Parathyroid adenoma (tissue), 2 donors: ENCODE results near the gene TMC6.

Experiments
- H2AFZ ChIP-seq: fragments of 300-600 bp; sonication (generic); one replicate; pipeline ENCODE4 v1.7.0; 2017; ENCODE audit warnings: antibody characterized with exemption, mild to moderate bottlenecking
- H3K27ac ChIP-seq: fragments of 300-600 bp; sonication (generic); one replicate; pipeline ENCODE4 v1.7.0; 2017
- H3K27me3 ChIP-seq: fragments of 300-600 bp; sonication (generic); one replicate; pipeline ENCODE4 v1.7.0; 2017; ENCODE audit warnings: low read length; ENCODE audit not compliant: control insufficient read depth, insufficient read depth
- H3K36me3 ChIP-seq: fragments of 300-600 bp; sonication (generic); one replicate; pipeline ENCODE4 v1.7.0; 2017; ENCODE audit warnings: low read length; ENCODE audit not compliant: control insufficient read depth, insufficient read depth
- H3K4me1 ChIP-seq: fragments of 300-600 bp; sonication (generic); one replicate; pipeline ENCODE4 v1.7.0; 2017; ENCODE audit warnings: control low read depth
- H3K4me2 ChIP-seq: fragments of 300-600 bp; sonication (generic); one replicate; pipeline ENCODE4 v1.7.0; 2017; ENCODE audit warnings: low read length
- H3K4me3 ChIP-seq: fragments of 300-600 bp; sonication (generic); one replicate; pipeline ENCODE4 v1.7.0; 2017; ENCODE audit warnings: low read depth, low read length
- H3K79me2 ChIP-seq: fragments of 300-600 bp; sonication (generic); one replicate; pipeline ENCODE4 v1.7.0; 2017; ENCODE audit warnings: control low read depth
- H3K9ac ChIP-seq: fragments of 300-600 bp; sonication (generic); one replicate; pipeline ENCODE4 v1.7.0; 2017; ENCODE audit warnings: mild to moderate bottlenecking
- H3K9me3 ChIP-seq: fragments of 300-600 bp; sonication (generic); one replicate; pipeline ENCODE4 v1.7.0; 2017; ENCODE audit warnings: low read length; ENCODE audit not compliant: control insufficient read depth
- TF ChIP-seq, protein P1 (sequence below): fragments of 300-600 bp; sonication (generic); IDR thresholded peaks from one replicate; pipeline ENCODE4 v1.7.0; 2017; ENCODE audit warnings: antibody characterized with exemption, mild to moderate bottlenecking
- donor health status: primary hyperparathyroidism.

Gene TMC6

DNA sequence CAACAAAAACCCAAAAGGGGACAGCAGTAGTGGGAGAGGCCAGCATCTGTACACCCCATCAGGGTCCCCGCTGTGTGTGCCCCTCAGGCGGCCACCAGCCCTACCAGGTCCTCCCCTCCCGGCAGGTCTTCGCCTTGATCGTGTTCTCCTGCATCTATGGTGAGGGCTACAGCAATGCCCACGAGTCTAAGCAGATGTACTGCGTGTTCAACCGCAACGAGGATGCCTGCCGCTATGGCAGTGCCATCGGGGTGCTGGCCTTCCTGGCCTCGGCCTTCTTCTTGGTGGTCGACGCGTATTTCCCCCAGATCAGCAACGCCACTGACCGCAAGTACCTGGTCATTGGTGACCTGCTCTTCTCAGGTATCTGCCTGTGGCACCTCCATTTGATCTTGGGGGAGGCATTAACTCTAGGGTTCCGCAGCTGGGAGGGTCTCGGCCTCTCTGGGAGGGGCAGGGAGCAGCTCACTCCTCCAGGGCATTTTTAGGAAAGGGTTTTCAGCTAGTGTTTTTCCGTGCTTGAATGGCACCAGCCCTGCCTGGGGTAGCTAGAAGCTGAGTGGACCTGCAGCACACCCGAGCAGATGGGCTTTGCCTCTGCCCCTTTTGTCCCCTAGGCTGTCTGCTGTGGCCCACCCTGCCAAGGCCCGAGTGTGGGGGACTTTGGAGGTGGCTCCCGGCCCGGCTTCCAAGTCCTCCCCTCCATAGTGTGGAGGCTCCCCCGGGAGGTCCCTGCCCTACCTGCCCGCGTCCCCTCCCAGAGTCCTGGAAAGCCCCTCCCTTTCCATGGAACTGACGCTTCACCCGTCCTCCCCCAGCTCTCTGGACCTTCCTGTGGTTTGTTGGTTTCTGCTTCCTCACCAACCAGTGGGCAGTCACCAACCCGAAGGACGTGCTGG lies 42.4 kb upstream of the TMC6 start:
- no peaks in the 10 kb centered on the region for H3K79me2 ChIP-seq
- no peaks in the 10 kb centered on the region for H3K9me3 ChIP-seq
- H2AFZ ChIP-seq: no peak overlapping the region
- H3K9ac ChIP-seq: no peak overlapping the region
- H3K4me3 ChIP-seq: no peak overlapping the region
- H3K4me1 ChIP-seq: peaks cover 7% of the 10 kb centered on the region
- no peak overlapping the region for H3K4me2 ChIP-seq
- H3K36me3 ChIP-seq: no peaks in the 10 kb centered on the region
- H3K27me3 ChIP-seq: no peaks in the 10 kb centered on the region
- TF ChIP-seq, protein P1, sequence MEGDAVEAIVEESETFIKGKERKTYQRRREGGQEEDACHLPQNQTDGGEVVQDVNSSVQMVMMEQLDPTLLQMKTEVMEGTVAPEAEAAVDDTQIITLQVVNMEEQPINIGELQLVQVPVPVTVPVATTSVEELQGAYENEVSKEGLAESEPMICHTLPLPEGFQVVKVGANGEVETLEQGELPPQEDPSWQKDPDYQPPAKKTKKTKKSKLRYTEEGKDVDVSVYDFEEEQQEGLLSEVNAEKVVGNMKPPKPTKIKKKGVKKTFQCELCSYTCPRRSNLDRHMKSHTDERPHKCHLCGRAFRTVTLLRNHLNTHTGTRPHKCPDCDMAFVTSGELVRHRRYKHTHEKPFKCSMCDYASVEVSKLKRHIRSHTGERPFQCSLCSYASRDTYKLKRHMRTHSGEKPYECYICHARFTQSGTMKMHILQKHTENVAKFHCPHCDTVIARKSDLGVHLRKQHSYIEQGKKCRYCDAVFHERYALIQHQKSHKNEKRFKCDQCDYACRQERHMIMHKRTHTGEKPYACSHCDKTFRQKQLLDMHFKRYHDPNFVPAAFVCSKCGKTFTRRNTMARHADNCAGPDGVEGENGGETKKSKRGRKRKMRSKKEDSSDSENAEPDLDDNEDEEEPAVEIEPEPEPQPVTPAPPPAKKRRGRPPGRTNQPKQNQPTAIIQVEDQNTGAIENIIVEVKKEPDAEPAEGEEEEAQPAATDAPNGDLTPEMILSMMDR: no peak
- no peak overlapping the region for H3K27ac ChIP-seq

- H3K9me3 ChIP-seq: no peaks in the 10 kb centered on the region
- no peaks in the 10 kb centered on the region for H3K36me3 ChIP-seq
- H3K27me3 ChIP-seq: no peaks in the 10 kb centered on the region
- H3K9ac ChIP-seq: no peak overlapping the region
- H3K79me2 ChIP-seq: no peaks in the 10 kb centered on the region
- peaks cover 7% of the 10 kb centered on the region for H3K4me1 ChIP-seq
- peak overlapping the region; percentile 77 for H3K4me3 ChIP-seq
- H2AFZ ChIP-seq: peak overlapping the region; percentile 75
- H3K4me2 ChIP-seq: peak overlapping the region; percentile 87
- TF ChIP-seq, protein P1: no peak
- H3K27ac ChIP-seq: peak overlapping the region; percentile 62
These were observed 40.6 kb upstream of the TMC6 start for GRCh38 chr17:78168903-78169793.

- Histone ChIP-seq H3K4me2 (peak within 1 kb of the TSS; percentile 87), H3K4me1 (peaks cover 7% of the 10 kb centered on the region), H3K4me3 (peak within 1 kb of the TSS; percentile 77), H3K27ac (peak within 1 kb of the TSS; percentile 62), H3K79me2 (no peaks in the 10 kb centered on the region), H3K27me3 (no peaks in the 10 kb centered on the region), H3K9me3 (no peaks in the 10 kb centered on the region), H2AFZ (peak within 1 kb of the TSS; percentile 83), H3K36me3 (no peaks in the 10 kb centered on the region), H3K9ac (no peak within 1 kb of the TSS)
- TF ChIP-seq, protein P1: no peak
These were observed 39.8 kb upstream of the TMC6 start, which contains the start of gene SYNGR2 for GRCh38 chr17:78168242-78168902. Gene SYNGR2 (plus strand): TSS chr17:78168581. CDS start chr17:78168617, 36 bp downstream.

GRCh38 chr17:78166416-78166815 lies 37.9 kb upstream of the TMC6 start:
- TF ChIP-seq, protein P1: no peak
- no peaks in the 10 kb centered on the region for H3K9me3 ChIP-seq
- no peak overlapping the region for H3K4me2 ChIP-seq

More at GRCh38 chr17:78166416-78166815, 37.9 kb upstream of the TMC6 start:
- no peak overlapping the region for H3K4me3 ChIP-seq
- no peak overlapping the region for H3K27ac ChIP-seq
- no peaks in the 10 kb centered on the region for H3K36me3 ChIP-seq
- H3K4me1 ChIP-seq: peaks cover 7% of the 10 kb centered on the region
- H3K27me3 ChIP-seq: no peaks in the 10 kb centered on the region
- no peak overlapping the region for H2AFZ ChIP-seq
- H3K79me2 ChIP-seq: no peaks in the 10 kb centered on the region
- H3K9ac ChIP-seq: no peak overlapping the region
